ENCODE results near the gene COBLL1.
A peak's percentile ranks its signal among the peaks of the same experiment; 100 is the strongest.

The COBLL1 gene

GRCh38 chr2:164841719-164842623, at the start of gene COBLL1:
TSS of gene COBLL1 (minus strand) at chr2:164841823. CDS start at chr2:164841196, 627 bp downstream.
- DNase-seq (ENCODE audit: extremely low read depth, low read depth), result peak; percentile 56
- H3K4me3 ChIP-seq (replicated peaks; ENCODE audit: low read depth, low read length), result peak within 1 kb of the TSS; percentile 80
- TF ChIP-seq, protein P1, sequence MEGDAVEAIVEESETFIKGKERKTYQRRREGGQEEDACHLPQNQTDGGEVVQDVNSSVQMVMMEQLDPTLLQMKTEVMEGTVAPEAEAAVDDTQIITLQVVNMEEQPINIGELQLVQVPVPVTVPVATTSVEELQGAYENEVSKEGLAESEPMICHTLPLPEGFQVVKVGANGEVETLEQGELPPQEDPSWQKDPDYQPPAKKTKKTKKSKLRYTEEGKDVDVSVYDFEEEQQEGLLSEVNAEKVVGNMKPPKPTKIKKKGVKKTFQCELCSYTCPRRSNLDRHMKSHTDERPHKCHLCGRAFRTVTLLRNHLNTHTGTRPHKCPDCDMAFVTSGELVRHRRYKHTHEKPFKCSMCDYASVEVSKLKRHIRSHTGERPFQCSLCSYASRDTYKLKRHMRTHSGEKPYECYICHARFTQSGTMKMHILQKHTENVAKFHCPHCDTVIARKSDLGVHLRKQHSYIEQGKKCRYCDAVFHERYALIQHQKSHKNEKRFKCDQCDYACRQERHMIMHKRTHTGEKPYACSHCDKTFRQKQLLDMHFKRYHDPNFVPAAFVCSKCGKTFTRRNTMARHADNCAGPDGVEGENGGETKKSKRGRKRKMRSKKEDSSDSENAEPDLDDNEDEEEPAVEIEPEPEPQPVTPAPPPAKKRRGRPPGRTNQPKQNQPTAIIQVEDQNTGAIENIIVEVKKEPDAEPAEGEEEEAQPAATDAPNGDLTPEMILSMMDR (IDR thresholded peaks at IDR 0.05; ENCODE audit: low read depth, low read length, missing control alignments), result peak; percentile 77

DNA sequence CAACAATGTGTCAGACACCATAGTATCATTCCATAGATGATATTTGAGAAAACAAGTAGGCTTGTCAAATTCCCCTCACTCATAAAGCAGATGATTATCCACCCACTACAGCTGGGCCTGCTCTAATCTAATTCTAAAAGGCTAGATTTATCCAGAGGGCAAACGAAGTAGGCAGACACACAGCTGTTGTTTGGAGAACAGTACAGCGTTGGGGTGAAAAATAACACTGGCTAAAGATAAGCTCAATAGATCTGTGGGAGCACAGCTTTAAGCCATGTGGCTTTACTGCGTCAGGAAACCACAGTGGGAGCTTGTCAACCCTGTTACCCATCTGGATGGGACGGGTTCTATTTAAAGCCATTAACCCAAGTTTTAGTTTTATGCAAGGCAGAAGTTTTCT, 48.9 kb upstream of the COBLL1 start:
- TF ChIP-seq, protein P1 (IDR thresholded peaks at IDR 0.05; ENCODE audit: low read depth, low read length, missing control alignments), result no peak
- DNase-seq (ENCODE audit: extremely low read depth, low read depth), result no peak
- H3K4me3 ChIP-seq (replicated peaks; ENCODE audit: low read depth, low read length), result no peak overlapping the region

GRCh38 chr2:164888592-164888991, 47.0 kb upstream of the COBLL1 start:
- no peak for DNase-seq (ENCODE audit: extremely low read depth, low read depth)
- no peak overlapping the region for H3K4me3 ChIP-seq (replicated peaks; ENCODE audit: low read depth, low read length)
- TF ChIP-seq, protein P1 (IDR thresholded peaks at IDR 0.05; ENCODE audit: low read depth, low read length, missing control alignments), result no peak

DNA sequence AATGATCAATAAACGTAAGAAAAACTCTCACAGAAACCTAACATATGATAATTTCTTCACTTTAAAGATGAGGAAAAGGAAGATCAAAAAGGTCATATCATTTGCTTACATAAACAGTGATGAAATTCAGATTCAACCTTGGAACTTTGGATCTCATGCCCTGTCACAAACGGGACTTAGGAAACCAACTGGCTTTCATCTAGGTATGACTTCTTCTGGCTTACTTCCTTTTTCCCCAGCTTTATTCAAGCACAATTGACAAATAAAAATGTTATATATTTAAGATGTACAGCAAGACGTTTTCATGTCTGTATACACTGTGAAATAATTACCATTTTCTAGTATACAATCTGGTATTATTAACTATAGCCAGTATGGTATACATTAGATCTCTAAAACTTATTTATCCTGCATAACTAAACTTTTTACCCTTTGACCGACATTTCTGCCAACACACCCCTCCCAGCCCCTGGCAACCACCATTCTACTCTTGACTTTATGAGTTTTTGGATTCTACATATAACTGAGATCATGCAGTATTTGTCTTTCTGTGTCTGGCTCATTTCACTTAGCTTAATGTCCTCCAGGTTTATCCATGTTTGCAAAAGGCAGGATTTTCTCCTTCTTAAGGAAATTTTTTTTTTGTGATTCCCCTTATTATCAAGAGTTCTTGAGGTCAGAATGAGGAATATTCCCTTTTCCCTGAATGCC, 46.0 kb upstream of the COBLL1 start:
- H3K4me3 ChIP-seq (replicated peaks; ENCODE audit: low read depth, low read length), result no peak overlapping the region
- no peak for DNase-seq (ENCODE audit: extremely low read depth, low read depth)
- TF ChIP-seq, protein P1 (IDR thresholded peaks at IDR 0.05; ENCODE audit: low read depth, low read length, missing control alignments), result no peak

DNA sequence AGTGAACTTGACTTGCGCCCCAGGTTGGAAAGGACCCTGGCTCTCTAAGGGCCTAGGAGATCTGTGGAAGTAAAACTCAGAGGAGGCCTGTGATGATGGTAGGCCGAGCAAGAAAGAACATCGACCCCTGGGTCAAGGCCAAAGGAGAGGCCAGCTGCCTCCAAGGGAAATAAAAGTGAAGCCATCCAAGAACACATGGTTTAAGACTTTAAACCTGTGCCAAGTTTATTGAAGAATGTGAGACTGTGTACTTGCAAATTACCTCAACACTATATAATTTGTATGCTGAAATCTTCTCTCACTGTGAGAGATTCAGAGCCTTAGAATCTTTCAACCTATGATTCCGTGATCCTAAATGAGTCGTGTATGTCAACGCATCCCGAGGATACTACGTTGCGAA, 40.7 kb upstream of the COBLL1 start:
- TF ChIP-seq, protein P1 (IDR thresholded peaks at IDR 0.05; ENCODE audit: low read depth, low read length, missing control alignments), result no peak
- H3K4me3 ChIP-seq (replicated peaks; ENCODE audit: low read depth, low read length), result no peak overlapping the region
- DNase-seq (ENCODE audit: extremely low read depth, low read depth), result no peak

GRCh38 chr2:164881524-164881923, 39.9 kb upstream of the COBLL1 start:
- H3K4me3 ChIP-seq (replicated peaks; ENCODE audit: low read depth, low read length), result no peak overlapping the region
- no peak for DNase-seq (ENCODE audit: extremely low read depth, low read depth)
- TF ChIP-seq, protein P1 (IDR thresholded peaks at IDR 0.05; ENCODE audit: low read depth, low read length, missing control alignments), result no peak
